ENCODE data around the gene PIP5K1C. TPM values are rescaled to one million over a fixed set of nuclear protein-coding genes. Genes with fewer than 3 reads are reported as not detected.

Gene PIP5K1C
- total and polyA plus RNA-seq, 10 of the 15 experiments (the other 5 are each of a cell fraction or from before 2014, with no cell fraction given) = 0.39 to 19.6 (median 5.3) TPM

- TF ChIP-seq, protein P1, sequence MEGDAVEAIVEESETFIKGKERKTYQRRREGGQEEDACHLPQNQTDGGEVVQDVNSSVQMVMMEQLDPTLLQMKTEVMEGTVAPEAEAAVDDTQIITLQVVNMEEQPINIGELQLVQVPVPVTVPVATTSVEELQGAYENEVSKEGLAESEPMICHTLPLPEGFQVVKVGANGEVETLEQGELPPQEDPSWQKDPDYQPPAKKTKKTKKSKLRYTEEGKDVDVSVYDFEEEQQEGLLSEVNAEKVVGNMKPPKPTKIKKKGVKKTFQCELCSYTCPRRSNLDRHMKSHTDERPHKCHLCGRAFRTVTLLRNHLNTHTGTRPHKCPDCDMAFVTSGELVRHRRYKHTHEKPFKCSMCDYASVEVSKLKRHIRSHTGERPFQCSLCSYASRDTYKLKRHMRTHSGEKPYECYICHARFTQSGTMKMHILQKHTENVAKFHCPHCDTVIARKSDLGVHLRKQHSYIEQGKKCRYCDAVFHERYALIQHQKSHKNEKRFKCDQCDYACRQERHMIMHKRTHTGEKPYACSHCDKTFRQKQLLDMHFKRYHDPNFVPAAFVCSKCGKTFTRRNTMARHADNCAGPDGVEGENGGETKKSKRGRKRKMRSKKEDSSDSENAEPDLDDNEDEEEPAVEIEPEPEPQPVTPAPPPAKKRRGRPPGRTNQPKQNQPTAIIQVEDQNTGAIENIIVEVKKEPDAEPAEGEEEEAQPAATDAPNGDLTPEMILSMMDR (IDR thresholded peaks at IDR 0.05 in 2 of 3, conservative IDR thresholded peaks at IDR 0.05 in 1 of 3; ENCODE audit: control insufficient read depth in 2 of 3, extremely low read depth in 1 of 3, insufficient read depth in 1 of 3, low read depth in 3 of 3, low read length in 3 of 3) = 0 out of 6 replicates have a peak, but pooled peaks of 1 of the 3 experiments have one; percentile 1
- TF ChIP-seq BHLHE40 (IDR thresholded peaks at IDR 0.05; ENCODE audit: borderline replicate concordance in 1 of 2, low read depth in 2 of 2, low read length in 1 of 2) = peak in 1 of 2 experiments; percentile 73; a peak in 1 of 4 replicates
- TF ChIP-seq MTA3 (IDR thresholded peaks at IDR 0.05; ENCODE audit: borderline replicate concordance, low read length) = no peak
- peak; percentile 90 for TF ChIP-seq RUNX3 (IDR thresholded peaks at IDR 0.05; ENCODE audit: low read length)
- TF ChIP-seq FOS (IDR thresholded peaks at IDR 0.05; ENCODE audit: borderline replicate concordance, extremely low read depth, insufficient read length) = no peak
- no peak for TF ChIP-seq POU2F2 (IDR thresholded peaks at IDR 0.05; ENCODE audit: borderline replicate concordance, low read depth, low read length)
- TF ChIP-seq RB1 (IDR thresholded peaks at IDR 0.05; ENCODE audit: borderline replicate concordance) = no peak
- TF ChIP-seq ZSCAN29 (IDR thresholded peaks at IDR 0.05) = no peak
- TF ChIP-seq CHD4 (IDR thresholded peaks at IDR 0.05) = no peak
- no peak for TF ChIP-seq ETV6 (conservative IDR thresholded peaks at IDR 0.05 in 1 of 2, IDR thresholded peaks at IDR 0.05 in 1 of 2; ENCODE audit: borderline replicate concordance in 1 of 2, low read depth in 1 of 2)
- no peak for TF ChIP-seq HDAC6 (IDR thresholded peaks at IDR 0.05; ENCODE audit: unreplicated experiment)
- peak; percentile 70 for TF ChIP-seq MEF2B (IDR thresholded peaks at IDR 0.05; ENCODE audit: partially characterized antibody, poor library complexity, severe bottlenecking)
- TF ChIP-seq, protein P2, sequence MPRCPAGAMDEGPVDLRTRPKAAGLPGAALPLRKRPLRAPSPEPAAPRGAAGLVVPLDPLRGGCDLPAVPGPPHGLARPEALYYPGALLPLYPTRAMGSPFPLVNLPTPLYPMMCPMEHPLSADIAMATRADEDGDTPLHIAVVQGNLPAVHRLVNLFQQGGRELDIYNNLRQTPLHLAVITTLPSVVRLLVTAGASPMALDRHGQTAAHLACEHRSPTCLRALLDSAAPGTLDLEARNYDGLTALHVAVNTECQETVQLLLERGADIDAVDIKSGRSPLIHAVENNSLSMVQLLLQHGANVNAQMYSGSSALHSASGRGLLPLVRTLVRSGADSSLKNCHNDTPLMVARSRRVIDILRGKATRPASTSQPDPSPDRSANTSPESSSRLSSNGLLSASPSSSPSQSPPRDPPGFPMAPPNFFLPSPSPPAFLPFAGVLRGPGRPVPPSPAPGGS (IDR thresholded peaks at IDR 0.05; ENCODE audit: borderline replicate concordance, insufficient read depth, low read depth, low read length, poor library complexity, severe bottlenecking) = no peak
- no peak for TF ChIP-seq SKIL (IDR thresholded peaks at IDR 0.05; ENCODE audit: low read depth, poor library complexity, severe bottlenecking)
- TF ChIP-seq SIX5 (IDR thresholded peaks at IDR 0.05; ENCODE audit: low read depth, low read length, severe bottlenecking) = no peak
- TF ChIP-seq POLR2A (IDR thresholded peaks at IDR 0.05; ENCODE audit: low read depth, low read length) = peak; percentile 50
- TF ChIP-seq EED (IDR thresholded peaks at IDR 0.05; ENCODE audit: low read depth) = peak; percentile 62
- TF ChIP-seq, protein P3, sequence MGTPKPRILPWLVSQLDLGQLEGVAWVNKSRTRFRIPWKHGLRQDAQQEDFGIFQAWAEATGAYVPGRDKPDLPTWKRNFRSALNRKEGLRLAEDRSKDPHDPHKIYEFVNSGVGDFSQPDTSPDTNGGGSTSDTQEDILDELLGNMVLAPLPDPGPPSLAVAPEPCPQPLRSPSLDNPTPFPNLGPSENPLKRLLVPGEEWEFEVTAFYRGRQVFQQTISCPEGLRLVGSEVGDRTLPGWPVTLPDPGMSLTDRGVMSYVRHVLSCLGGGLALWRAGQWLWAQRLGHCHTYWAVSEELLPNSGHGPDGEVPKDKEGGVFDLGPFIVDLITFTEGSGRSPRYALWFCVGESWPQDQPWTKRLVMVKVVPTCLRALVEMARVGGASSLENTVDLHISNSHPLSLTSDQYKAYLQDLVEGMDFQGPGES (IDR thresholded peaks at IDR 0.05) = no peak
- TF ChIP-seq CBFB (IDR thresholded peaks at IDR 0.05; ENCODE audit: low read depth) = 0 out of 2 replicates have a peak, but pooled peaks have one; percentile 25
- TF ChIP-seq PAX5 (IDR thresholded peaks at IDR 0.05; ENCODE audit: borderline replicate concordance, low read depth, low read length) = no peak
Measured at GRCh38 chr19:3687774-3688706, 12.2 kb downstream of the PIP5K1C start (continued).
